ENCODE data around the gene DIP2A.

DNA sequence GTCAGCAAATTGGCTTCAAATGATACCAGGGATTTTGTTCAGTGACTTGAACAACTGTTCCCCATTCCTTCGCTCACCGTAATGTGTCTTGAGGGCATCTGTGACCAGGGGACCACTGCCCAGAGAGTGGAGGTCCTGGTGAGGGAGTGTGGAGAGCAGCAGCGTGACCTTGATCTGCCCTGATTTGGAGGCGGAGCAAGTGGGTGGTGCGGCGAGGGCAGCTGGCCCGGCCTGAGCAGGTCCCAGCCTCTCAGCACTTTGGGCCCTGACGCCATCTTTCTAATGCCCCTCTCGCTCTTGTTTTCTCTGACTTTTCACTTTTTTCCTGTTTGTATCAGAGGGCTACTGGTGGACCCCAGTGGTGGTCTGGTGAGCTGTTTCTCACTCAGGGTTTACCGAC is 31.1 kb downstream of the DIP2A start:
- TF ChIP-seq POLR2A (IDR thresholded peaks at IDR 0.05) (no peak), CTCF (IDR thresholded peaks at IDR 0.05) (no peak)
